Measurements from ENCODE around the gene DYNLT2.

Gene DYNLT2

DNA sequence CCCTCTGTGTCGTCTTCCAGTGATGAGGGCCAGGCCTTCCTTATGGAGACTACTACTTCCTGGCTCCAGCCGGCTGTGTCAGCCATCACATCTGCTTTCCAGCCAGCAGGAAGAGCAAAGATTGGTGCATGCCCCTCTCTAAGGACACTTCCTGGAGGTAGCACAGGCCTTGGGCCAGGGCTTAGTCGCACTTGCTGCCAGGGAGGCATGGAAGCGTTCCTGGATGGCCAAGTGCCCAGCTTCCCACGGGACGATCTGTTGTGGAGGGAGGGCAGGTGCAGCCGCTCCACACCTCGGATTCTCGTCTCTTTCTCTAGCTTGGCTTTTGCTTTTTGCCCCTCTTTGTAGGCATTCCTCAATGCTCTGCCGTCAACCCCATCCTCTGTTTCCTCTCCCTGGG, 11.9 kb upstream of the DYNLT2 start:
- H3K4me3 ChIP-seq (ENCODE audit: low read depth, low read length), result no peak overlapping the region
- TF ChIP-seq MYC (IDR thresholded peaks at IDR 0.05; ENCODE audit: low read depth, low read length), result no peak
- TF ChIP-seq CTCF (IDR thresholded peaks at IDR 0.05; ENCODE audit: low read depth, low read length), result no peak
- TF ChIP-seq POLR2A (IDR thresholded peaks at IDR 0.05; ENCODE audit: extremely low read depth, insufficient read length), result no peak
- TF ChIP-seq, protein P1, sequence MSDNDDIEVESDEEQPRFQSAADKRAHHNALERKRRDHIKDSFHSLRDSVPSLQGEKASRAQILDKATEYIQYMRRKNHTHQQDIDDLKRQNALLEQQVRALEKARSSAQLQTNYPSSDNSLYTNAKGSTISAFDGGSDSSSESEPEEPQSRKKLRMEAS (IDR thresholded peaks at IDR 0.05; ENCODE audit: low read depth, low read length), result no peak
- DNase-seq (ENCODE audit: low read depth), result no peak

DNA sequence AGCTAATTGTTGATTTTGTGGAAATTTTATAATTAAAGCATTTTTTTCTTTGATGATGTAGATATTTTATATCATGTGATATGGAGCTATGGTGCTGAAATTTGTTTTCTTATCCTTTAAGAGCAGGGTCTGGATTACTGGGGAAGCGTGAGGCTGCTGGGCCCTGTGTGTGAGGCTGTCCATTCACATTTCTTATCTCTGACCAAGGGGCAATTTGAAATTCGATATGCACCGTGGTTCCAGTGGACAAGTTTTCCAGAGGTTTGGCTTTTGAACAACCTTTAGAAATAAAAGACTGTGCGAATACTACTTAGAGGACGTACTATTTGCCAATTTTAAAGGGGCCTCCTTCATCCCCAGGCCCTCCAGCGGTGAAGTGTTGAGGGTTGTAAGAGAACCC, 3.8 kb upstream of the DYNLT2 start:
- TF ChIP-seq, protein P1 (IDR thresholded peaks at IDR 0.05; ENCODE audit: low read depth, low read length), result no peak
- no peak for TF ChIP-seq MYC (IDR thresholded peaks at IDR 0.05; ENCODE audit: low read depth, low read length)
- no peak for TF ChIP-seq CTCF (IDR thresholded peaks at IDR 0.05; ENCODE audit: low read depth, low read length)
- no peak for TF ChIP-seq POLR2A (IDR thresholded peaks at IDR 0.05; ENCODE audit: extremely low read depth, insufficient read length)
- no peak overlapping the region for H3K4me3 ChIP-seq (ENCODE audit: low read depth, low read length)
- no peak for DNase-seq (ENCODE audit: low read depth)

DNA sequence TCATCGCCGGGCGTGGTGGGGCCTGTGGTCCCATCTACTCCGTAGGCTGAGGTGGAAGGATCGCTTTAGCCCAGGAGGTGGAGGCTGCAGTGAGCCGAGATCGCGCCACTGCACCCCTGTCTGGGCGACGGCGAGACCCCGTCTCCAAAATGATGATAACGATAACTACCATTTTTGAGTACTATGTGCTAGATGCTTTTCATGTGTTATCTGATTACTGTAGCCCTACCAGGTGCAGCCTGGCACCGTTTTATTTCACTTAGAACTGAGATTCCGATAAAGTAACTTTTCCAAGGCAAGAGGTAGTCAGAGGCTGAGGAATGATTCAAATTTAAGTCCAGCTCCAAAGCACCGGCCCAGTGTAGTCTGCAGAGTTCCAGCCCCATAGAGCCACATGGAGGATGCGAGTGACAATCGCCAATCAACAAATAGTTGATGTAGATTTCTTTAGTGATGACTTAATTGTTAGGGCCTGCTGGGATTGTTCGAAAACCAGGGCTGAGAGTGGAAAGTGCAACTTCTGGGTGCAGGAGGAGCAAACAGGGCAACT, 777 bp upstream of the DYNLT2 start:
- TF ChIP-seq POLR2A (IDR thresholded peaks at IDR 0.05; ENCODE audit: extremely low read depth, insufficient read length), result no peak
- TF ChIP-seq, protein P1 (IDR thresholded peaks at IDR 0.05; ENCODE audit: low read depth, low read length), result no peak
- DNase-seq (ENCODE audit: low read depth), result peak; percentile 27
- peak overlapping the region; percentile 90 for H3K4me3 ChIP-seq (ENCODE audit: low read depth, low read length)

DNA sequence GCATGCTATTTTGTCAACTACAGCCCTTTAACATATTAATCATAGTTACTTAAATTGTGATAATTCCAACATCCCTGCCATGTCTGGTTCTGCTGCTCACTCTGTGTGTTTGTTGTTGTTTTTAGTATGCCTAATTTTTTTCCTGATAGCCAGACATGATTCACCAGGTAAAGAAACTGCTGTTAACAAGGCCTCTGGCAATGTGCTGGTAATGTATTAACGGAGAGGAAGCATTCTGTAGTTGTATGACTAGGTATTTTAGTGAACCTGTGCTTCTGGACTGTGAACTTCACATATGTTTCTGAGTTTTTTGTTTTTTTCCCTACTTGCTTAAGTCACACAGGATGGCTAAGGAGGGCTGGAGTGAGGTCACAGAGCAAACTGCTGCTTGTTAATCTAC, 4.8 kb downstream of the DYNLT2 start:
- no peak overlapping the region for H3K4me3 ChIP-seq (ENCODE audit: low read depth, low read length)
- no peak for DNase-seq (ENCODE audit: low read depth)

DNA sequence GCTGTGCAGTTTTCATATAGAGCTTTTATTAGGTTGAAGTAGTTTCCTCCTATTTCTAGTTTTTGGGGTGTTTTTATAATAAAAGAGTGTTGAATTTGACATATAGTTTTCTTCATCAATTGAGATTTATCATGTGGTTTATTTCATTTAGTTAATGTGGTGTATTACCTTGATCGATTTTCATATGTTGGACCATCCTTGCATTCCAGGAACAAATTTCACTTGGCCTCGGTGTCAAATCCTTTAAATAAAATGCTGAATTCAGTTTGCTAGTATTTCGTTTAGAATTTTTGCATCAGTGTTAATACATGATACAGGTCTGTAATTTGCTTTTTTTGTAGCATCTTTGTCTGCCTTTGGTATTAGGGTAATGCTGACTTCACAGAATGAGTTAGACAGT, 6.0 kb downstream of the DYNLT2 start:
- H3K4me3 ChIP-seq (ENCODE audit: low read depth, low read length), result no peak overlapping the region
- TF ChIP-seq POLR2A (IDR thresholded peaks at IDR 0.05; ENCODE audit: extremely low read depth, insufficient read length), result no peak
- TF ChIP-seq, protein P1 (IDR thresholded peaks at IDR 0.05; ENCODE audit: low read depth, low read length), result no peak
- TF ChIP-seq MYC (IDR thresholded peaks at IDR 0.05; ENCODE audit: low read depth, low read length), result no peak
- no peak for TF ChIP-seq CTCF (IDR thresholded peaks at IDR 0.05; ENCODE audit: low read depth, low read length)
- no peak for DNase-seq (ENCODE audit: low read depth)

More for the DNA sequence above, 4.8 kb downstream of the DYNLT2 start:
- TF ChIP-seq CTCF (IDR thresholded peaks at IDR 0.05; ENCODE audit: low read depth, low read length) (no peak), POLR2A (IDR thresholded peaks at IDR 0.05; ENCODE audit: extremely low read depth, insufficient read length) (no peak), MYC (IDR thresholded peaks at IDR 0.05; ENCODE audit: low read depth, low read length) (no peak)
- TF ChIP-seq, protein P1 (IDR thresholded peaks at IDR 0.05; ENCODE audit: low read depth, low read length), result no peak

DNA sequence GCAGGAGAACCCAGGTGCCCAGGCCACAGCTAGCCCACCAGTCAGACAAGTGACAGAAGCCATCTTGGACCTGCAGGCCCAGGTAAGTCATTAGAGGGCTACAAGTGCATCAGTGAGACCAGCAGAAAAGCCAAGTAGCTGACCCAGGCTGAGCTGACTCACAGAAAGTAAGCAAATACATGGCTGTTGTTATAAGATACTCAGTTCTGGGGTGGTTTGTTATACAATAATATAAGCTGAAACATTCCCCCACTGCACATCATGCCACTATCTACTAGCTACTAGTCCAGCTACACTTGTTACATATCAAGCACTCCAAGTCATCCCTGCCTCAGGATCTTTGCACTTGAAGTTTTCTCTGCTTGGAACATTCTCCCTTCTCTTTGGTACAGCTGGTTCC, 10.0 kb downstream of the DYNLT2 start:
- no peak overlapping the region for H3K4me3 ChIP-seq (ENCODE audit: low read depth, low read length)
- no peak for DNase-seq (ENCODE audit: low read depth)
- TF ChIP-seq CTCF (IDR thresholded peaks at IDR 0.05; ENCODE audit: low read depth, low read length) (no peak), POLR2A (IDR thresholded peaks at IDR 0.05; ENCODE audit: extremely low read depth, insufficient read length) (no peak), MYC (IDR thresholded peaks at IDR 0.05; ENCODE audit: low read depth, low read length) (no peak)
- TF ChIP-seq, protein P1 (IDR thresholded peaks at IDR 0.05; ENCODE audit: low read depth, low read length), result no peak

Measured in NB4 (cell line).